DMS153 (cell line): ENCODE measurements around the gene LUZP4.
"Not testable (repeated sequence)": the region's sequence is repeated elsewhere in the genome, so short reads cannot be mapped to it uniquely, and the experiment has no call there.

Source experiments
- DNase-seq: peaks from one replicate; lab custom pipeline; 2025; lab: John Stamatoyannopoulos, UW

Gene LUZP4

DNA sequence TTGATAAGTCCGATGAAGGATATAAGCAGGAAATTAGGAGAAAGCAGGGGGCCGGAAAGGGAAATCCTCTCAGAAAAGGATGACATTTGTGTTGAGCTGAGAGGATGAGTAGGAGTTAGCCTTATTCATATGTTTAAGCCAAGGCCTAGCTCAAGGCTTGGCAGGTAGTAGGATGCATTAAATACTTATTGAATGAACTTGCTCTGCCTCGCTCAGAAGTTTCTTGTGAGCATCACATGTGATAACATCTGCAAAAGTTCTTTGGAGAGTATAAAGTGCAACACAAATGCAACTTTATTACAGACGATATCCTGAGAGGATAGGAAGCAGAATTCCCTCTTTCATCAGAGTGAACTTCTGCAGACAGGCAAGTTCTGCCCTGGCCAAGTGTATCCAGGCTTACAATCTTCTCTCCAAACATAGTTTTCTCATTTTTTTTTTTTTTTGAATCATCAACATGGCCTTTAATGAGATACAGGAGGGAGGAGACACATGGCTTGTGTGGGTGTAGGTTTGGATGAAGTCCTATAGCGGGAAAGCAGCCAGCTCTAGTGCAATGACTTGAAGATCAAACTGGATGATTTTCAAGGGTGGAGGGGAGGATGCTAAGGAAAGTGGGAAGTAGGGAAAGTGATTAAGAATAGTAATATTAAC, 48.1 kb downstream of the LUZP4 start:
- DNase-seq = no peak

DNA sequence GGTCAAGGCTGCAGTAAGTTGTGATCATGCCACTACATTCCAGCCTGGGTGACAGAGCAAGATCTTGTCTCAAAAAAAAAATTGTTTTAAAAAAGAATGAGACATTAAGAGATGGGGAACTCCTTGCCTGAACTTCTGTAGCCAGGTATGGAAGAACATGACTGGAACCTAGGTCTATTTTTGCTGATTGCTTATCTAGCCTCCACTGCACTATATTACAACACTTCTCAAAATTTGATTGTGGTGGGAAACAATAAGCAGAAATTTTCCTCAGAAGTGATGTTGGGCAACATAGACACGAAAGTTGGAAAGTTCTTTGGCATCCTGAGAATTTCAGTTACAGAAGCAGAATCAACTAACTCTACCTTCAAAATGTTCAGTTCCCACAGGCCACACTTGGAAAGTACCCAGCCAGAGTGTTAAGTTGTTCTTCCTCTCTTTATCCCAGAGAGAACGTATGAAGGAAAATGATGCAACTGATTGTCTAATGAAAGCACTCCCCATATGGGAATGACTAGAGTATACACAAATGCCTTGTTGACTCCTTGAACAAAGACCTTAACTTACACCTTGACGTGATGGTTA, 50.0 kb downstream of the LUZP4 start:
- no peak for DNase-seq

GRCh38 chrX:115341421-115341820, 51.9 kb downstream of the LUZP4 start:
- DNase-seq = no peak

DNA sequence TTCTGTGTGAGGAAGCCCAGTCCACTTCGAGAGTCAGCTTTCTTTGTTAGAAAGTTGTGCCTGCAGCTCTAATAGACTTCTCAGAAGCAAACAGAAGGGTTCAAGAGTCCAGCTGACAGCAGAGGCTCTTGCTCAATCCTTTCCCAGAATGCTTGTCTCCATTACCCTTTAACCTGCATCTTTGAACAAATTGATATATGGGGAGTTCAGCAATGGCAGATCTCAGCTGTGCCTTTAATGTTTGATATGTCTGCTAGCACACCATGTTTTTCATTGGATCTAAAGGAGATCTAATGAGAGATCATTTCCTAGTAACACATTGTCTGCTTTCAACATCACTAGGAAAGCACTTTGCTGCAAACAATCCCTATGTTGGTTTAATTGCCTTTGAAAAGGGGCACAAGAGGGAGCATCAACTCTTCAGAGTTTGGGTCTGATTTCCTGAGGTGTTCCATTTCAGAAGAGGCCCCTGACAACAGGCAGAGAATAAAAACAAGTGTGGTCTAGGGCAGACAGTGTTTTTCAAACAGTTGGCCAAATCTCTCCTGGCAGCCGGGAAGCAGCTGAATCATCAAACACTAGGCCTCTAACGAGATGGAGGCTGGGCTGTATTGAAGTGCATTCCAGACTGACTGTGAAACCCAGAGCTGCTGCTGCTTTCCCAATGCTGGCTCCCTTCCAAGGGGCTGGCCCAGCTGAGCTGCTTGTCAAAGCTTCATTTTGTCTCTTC, 55.5 kb downstream of the LUZP4 start:
- peak; percentile 91 for DNase-seq

DNA sequence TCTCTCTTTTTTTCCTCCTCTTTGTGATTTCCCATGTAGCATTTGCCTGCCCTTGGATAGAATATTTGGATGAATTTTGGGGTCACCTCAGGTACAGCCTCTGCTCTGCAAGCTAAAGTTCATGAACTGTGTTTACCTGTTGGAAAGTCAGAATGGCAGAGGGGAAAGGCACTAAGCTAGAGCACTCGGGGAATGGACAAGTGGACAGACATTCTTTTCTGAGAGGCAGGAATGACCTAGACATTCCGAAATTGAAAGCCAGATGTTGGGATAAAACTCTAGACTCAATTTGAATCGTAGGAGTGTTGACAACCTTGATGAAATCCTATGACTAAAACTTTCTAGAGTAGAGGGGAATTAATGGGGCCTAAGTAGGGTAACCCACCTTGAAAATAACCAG, 56.1 kb downstream of the LUZP4 start:
- DNase-seq = no peak

DNA sequence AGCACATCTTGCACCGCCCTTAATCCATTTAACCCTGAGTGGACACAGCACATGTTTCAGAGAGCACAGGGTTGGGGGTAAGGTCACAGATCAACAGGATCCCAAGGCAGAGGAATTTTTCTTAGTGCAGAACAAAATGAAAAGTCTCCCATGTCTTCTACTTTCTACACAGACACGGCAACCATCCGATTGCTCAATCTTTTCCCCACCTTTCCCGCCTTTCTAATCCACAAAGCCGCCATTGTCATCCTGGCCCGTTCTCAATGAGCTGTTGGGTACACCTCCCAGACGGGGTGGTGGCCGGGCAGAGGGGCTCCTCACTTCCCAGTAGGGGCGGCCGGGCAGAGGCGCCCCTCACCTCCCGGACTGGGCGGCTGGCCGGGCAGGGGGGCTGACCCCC, 57.2 kb downstream of the LUZP4 start:
- not testable (repeated sequence) for DNase-seq

DNA sequence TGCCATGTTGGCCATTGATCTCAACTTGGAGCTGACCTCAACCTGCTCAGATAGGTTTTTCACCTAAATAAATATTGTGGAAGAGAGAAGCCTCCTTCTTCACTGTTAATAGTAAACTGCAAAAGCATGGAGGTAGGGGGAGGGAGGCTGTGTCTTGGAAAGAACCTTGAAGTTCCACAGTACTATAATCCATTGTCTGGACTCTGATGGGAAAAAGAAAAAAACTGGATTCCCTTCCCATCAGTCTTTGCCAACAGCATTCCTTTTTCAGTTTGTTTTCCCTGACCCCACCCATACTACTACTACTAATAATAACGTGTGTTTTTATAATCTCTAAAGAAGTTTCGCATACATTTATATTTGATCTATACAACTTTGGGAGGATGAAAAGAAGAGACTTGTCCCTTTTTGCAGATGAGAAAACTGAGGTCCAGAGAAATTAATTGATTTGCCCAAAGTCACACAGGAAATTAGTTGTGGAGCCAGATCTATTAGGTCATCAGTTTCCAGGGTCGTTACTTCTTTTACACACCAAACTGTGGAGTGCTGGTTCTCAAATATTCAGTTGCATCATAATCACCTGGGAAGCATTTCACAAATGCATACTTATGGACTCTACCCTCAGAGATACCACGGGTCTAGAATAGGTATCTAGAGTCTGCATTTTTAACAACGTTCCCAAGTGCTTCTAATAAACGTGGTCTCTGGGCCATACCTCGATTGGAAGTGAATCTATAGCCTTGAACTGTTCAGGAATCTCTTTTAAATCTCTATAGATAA, 59.1 kb downstream of the LUZP4 start:
- DNase-seq = no peak

GRCh38 chrX:115350711-115351381, 61.3 kb downstream of the LUZP4 start:
- DNase-seq = no peak

DNA sequence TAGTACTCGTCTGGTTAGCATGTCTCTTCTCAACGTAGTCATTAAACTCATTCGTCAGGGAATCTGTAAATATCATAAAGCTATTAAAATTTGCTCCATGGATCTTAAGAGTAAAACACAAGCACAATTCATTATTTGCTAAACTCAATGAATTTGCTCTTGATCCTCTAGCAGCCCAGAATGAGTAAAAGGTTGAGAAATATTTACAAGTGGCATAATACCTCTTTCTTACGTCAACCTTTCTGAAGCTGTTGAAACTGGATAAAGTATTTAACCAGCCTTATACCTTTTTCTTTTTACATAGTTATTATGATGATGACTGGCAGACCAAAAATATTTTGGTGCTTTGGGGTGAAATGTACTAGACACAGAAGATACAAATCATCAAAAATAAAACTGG, 66.9 kb downstream of the LUZP4 start:
- DNase-seq = no peak
